Activated B cell treated with CpG ODN at 0.5 μM for 24 hours (primary cell): ENCODE measurements around the gene PFDN1. TPM values are rescaled to one million over a fixed set of nuclear protein-coding genes. Genes with fewer than 3 reads are reported as not detected.

Source experiments
- ATAC-seq: fragments of 200-7000 bp; cut with Tn5 transposase; one replicate; pipeline ENCODE4 v1.10.0; 2021; ENCODE audit warnings: low read depth, mild to moderate bottlenecking, moderate library complexity
- CTCF ChIA-PET: fragments of 350-600 bp; sonication (Branson Sonifier 250); formaldehyde crosslinking; loops from one replicate; lab custom pipeline; 2021; ENCODE audit warnings: antibody characterized with exemption; lab: Charles Lee
- POLR2A ChIA-PET: fragments of 350-600 bp; sonication (Branson Sonifier 250); formaldehyde crosslinking; loops from one replicate; lab custom pipeline; 2021; ENCODE audit warnings: antibody characterized with exemption; lab: Charles Lee
- DNase-seq: peaks from one replicate; pipeline ENCODE4 v3.0.0; 2022
- H3K27ac Mint-ChIP-seq: one replicate; pipeline ENCODE4 v1.8.0; 2020; ENCODE audit warnings: mixed read lengths
- H3K27me3 Mint-ChIP-seq: one replicate; pipeline ENCODE4 v1.8.0; 2021; ENCODE audit warnings: mixed read lengths
- H3K36me3 Mint-ChIP-seq: one replicate; pipeline ENCODE4 v1.8.0; 2021; ENCODE audit warnings: low read depth, mixed read lengths
- H3K4me1 Mint-ChIP-seq: one replicate; pipeline ENCODE4 v1.8.0; 2021; ENCODE audit warnings: mixed read lengths
- H3K4me3 Mint-ChIP-seq: one replicate; pipeline ENCODE4 v1.8.0; 2020; ENCODE audit warnings: mild to moderate bottlenecking, mixed read lengths
- H3K9me3 Mint-ChIP-seq: one replicate; pipeline ENCODE4 v1.8.0; 2020; ENCODE audit warnings: mixed read lengths
- intact Hi-C: fragments of 100-400 bp; cut with micrococcal nuclease; formaldehyde crosslinking; loops from one replicate; pipeline ENCODE4 v1.15.1; 2024
- total RNA-seq: library from RNA; stranded (reverse); gene quantifications from 2 replicates; pipeline ENCODE4 v1.2.3, GENCODE V29; 2022
- TF ChIP-seq, protein P1 (sequence below): fragments of 200-600 bp; IDR thresholded peaks from one replicate; pipeline ENCODE4 v1.8.0; 2022; ENCODE audit warnings: antibody characterized with exemption, mild to moderate bottlenecking

The PFDN1 gene
- total RNA-seq, 1 donor from 2014 or later, result 38.2 TPM

DNA sequence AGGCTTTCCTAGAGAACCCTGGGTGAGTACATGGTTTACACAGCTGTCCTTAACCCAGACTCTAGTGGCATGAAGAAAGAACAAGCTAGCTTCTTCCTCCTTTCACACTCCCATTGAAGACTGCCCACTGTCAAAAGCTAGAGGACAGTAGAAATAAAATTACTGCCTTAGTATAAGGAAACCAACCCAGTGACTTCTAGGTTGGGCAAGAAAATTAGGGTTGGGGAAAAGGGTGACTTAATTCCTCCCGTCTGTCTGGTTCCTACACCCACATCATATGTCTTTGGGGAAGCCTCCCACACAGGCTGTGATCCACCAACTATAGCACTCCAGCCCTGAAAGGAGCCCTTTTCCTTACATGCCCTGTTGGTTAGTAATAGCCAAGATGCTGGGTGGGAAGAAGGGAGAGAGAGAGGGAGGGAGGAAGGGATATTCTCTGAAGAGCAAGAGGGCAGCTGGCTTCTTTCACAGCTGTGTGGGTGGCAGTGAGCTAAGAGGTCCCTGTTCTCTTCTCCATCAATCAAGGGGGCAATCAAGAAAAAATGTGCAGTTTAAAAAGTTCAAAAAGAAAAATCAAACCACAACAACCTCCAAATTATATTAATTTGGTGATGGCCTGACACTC lies 21.8 kb upstream of the PFDN1 start:
- Mint-ChIP-seq H3K4me3 (no peak overlapping the region), H3K4me1 (no peaks in the 10 kb centered on the region), H3K27me3 (no peaks in the 10 kb centered on the region), H3K27ac (no peak overlapping the region), H3K9me3 (no peaks in the 10 kb centered on the region), H3K36me3 (no peaks in the 10 kb centered on the region)
- ATAC-seq (no peak), DNase-seq (no peak)
- intact Hi-C loops, result loop anchor here (5.0 kb wide), 1 partner anchor 1627 kb away; no protein-coding TSS in a partner anchor
- ChIA-PET POLR2A (no interaction called here), CTCF (interaction anchor here (0.9 to 1.0 kb wide), 2 partner anchors 28 to 80 kb away, joined by 3 to 4 read pairs; no protein-coding TSS in a partner anchor)
- TF ChIP-seq, protein P1, sequence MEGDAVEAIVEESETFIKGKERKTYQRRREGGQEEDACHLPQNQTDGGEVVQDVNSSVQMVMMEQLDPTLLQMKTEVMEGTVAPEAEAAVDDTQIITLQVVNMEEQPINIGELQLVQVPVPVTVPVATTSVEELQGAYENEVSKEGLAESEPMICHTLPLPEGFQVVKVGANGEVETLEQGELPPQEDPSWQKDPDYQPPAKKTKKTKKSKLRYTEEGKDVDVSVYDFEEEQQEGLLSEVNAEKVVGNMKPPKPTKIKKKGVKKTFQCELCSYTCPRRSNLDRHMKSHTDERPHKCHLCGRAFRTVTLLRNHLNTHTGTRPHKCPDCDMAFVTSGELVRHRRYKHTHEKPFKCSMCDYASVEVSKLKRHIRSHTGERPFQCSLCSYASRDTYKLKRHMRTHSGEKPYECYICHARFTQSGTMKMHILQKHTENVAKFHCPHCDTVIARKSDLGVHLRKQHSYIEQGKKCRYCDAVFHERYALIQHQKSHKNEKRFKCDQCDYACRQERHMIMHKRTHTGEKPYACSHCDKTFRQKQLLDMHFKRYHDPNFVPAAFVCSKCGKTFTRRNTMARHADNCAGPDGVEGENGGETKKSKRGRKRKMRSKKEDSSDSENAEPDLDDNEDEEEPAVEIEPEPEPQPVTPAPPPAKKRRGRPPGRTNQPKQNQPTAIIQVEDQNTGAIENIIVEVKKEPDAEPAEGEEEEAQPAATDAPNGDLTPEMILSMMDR, result no peak

GRCh38 chr5:140324041-140324600 lies 21.2 kb upstream of the PFDN1 start:
- Mint-ChIP-seq H3K4me1 (no peaks in the 10 kb centered on the region), H3K27me3 (no peaks in the 10 kb centered on the region), H3K27ac (no peak overlapping the region), H3K9me3 (no peaks in the 10 kb centered on the region), H3K36me3 (no peaks in the 10 kb centered on the region), H3K4me3 (no peak overlapping the region)
- CTCF ChIA-PET, result interaction anchor here (0.9 kb wide), 1 partner anchor 79 kb away, joined by 4 read pairs; no protein-coding TSS in a partner anchor
- ATAC-seq (no peak), DNase-seq (no peak)
- POLR2A ChIA-PET, result no interaction called here
- TF ChIP-seq, protein P1, result no peak
- intact Hi-C loops, result no loop called here

GRCh38 chr5:140322751-140323731 lies 20.1 kb upstream of the PFDN1 start:
- CTCF ChIA-PET, result no interaction called here
- no peak overlapping the region for H3K4me3 Mint-ChIP-seq
- DNase-seq (no peak), ATAC-seq (no peak)
- intact Hi-C loops, result no loop called here
- H3K9me3 Mint-ChIP-seq, result no peaks in the 10 kb centered on the region
- no peak overlapping the region for H3K27ac Mint-ChIP-seq
- no peaks in the 10 kb centered on the region for H3K27me3 Mint-ChIP-seq
- H3K36me3 Mint-ChIP-seq, result no peaks in the 10 kb centered on the region
- TF ChIP-seq, protein P1, result no peak
- no peaks in the 10 kb centered on the region for H3K4me1 Mint-ChIP-seq
- POLR2A ChIA-PET, result no interaction called here

- Mint-ChIP-seq H3K27me3 (no peaks in the 10 kb centered on the region), H3K4me1 (no peaks in the 10 kb centered on the region), H3K4me3 (no peak overlapping the region), H3K36me3 (no peaks in the 10 kb centered on the region), H3K9me3 (no peaks in the 10 kb centered on the region), H3K27ac (no peak overlapping the region)
- ATAC-seq (no peak), DNase-seq (no peak)
- ChIA-PET CTCF (interaction anchor here (0.8 kb wide), 1 partner anchor 30 kb away, joined by 4 read pairs; no protein-coding TSS in a partner anchor), POLR2A (interaction anchor here (1.3 kb wide), 1 partner anchor 19 kb away, joined by 3 read pairs; the partner anchor contains the start of gene PFDN1)
- TF ChIP-seq, protein P1, result no peak
- intact Hi-C loops, result no loop called here
These were observed 18.9 kb upstream of the PFDN1 start for GRCh38 chr5:140321796-140322195.
